RWPE1 (cell line): ENCODE measurements around the gene TSC2.
A peak's percentile ranks its signal among the peaks of the same experiment; 100 is the strongest.

ENCODE experiments used
- CTCF ChIA-PET: fragments of 350-600 bp; sonication (Branson Sonifier 250); formaldehyde crosslinking; extraction: SDS; loops from one replicate; lab custom pipeline; 2021; lab: Yijun Ruan, JAX
- POLR2A ChIA-PET: fragments of 400-600 bp; formaldehyde crosslinking; extraction: SDS; loops from one replicate; lab custom pipeline; 2020; ENCODE audit warnings: antibody characterized with exemption; ENCODE audit not compliant: low non-redundant PET; lab: Yijun Ruan, JAX
- DNase-seq: peaks from one replicate; pipeline ENCODE4 v3.0.0; 2012; ENCODE audit warnings: low spot score
- H3K27ac ChIP-seq: fragments of 450-650 bp; 2 replicates; pipeline ENCODE4 v1.5.1; 2017
- TF ChIP-seq, protein P1 (sequence below): fragments of 450-650 bp; conservative IDR thresholded peaks from 2 replicates; pipeline ENCODE4 v1.5.1; 2017; ENCODE audit warnings: low read depth, mild to moderate bottlenecking

The TSC2 gene

DNA sequence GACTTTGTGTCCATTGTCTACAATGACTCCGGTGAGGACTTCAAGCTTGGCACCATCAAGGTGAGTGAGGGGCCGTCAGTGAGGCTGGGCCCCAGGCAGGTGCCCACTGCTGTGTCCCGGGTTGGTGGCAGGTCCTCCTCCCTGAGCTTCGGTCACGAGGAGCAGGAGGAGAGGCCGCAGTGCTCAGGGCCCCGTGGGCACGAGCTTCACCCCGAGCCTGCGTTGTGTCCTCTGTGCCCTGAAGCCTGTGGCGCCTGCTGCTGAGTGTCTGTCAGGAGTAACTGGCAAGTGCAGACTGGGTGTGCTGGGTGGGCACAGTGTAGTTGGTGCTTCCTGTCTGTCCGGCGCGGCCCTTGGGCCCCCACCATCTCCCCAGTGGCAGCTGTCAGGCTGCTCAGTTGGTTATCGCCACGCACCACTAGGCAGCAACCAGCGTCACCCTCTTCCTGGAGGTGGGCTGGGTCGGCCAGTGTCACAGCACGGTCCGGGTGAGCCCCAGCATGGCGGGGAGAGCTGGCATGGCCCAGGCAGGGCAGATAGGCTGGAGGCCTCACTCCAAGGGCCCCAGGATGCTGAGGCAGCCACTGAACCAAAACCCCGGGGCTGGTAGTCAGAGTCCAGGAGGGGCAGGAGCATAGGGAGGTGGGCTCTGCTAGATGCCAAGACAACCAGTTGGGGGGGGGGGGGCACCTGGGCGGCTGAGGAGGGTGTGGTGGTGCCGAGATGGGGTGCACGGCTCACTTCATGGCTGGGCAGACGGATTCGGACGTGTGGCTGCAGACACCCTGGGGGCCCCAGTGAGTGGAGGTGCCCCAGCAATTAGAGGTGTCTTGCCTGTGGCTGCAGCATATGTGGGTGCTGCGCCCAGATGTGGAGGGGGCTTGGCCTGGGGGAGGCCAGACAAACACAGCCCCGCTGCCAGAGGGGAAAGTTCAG, 39.3 kb downstream of the TSC2 start:
- no peak for DNase-seq
- TF ChIP-seq, protein P1, sequence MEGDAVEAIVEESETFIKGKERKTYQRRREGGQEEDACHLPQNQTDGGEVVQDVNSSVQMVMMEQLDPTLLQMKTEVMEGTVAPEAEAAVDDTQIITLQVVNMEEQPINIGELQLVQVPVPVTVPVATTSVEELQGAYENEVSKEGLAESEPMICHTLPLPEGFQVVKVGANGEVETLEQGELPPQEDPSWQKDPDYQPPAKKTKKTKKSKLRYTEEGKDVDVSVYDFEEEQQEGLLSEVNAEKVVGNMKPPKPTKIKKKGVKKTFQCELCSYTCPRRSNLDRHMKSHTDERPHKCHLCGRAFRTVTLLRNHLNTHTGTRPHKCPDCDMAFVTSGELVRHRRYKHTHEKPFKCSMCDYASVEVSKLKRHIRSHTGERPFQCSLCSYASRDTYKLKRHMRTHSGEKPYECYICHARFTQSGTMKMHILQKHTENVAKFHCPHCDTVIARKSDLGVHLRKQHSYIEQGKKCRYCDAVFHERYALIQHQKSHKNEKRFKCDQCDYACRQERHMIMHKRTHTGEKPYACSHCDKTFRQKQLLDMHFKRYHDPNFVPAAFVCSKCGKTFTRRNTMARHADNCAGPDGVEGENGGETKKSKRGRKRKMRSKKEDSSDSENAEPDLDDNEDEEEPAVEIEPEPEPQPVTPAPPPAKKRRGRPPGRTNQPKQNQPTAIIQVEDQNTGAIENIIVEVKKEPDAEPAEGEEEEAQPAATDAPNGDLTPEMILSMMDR = no peak
- CTCF ChIA-PET = interaction anchor here (0.5 to 1.1 kb wide), 3 partner anchors 54 to 120 kb away, joined by 3 to 4 read pairs (median 4); partner anchors contain the start of gene RNF151
- POLR2A ChIA-PET = no interaction called here
- H3K27ac ChIP-seq = peak overlapping the region; percentile 73

DNA sequence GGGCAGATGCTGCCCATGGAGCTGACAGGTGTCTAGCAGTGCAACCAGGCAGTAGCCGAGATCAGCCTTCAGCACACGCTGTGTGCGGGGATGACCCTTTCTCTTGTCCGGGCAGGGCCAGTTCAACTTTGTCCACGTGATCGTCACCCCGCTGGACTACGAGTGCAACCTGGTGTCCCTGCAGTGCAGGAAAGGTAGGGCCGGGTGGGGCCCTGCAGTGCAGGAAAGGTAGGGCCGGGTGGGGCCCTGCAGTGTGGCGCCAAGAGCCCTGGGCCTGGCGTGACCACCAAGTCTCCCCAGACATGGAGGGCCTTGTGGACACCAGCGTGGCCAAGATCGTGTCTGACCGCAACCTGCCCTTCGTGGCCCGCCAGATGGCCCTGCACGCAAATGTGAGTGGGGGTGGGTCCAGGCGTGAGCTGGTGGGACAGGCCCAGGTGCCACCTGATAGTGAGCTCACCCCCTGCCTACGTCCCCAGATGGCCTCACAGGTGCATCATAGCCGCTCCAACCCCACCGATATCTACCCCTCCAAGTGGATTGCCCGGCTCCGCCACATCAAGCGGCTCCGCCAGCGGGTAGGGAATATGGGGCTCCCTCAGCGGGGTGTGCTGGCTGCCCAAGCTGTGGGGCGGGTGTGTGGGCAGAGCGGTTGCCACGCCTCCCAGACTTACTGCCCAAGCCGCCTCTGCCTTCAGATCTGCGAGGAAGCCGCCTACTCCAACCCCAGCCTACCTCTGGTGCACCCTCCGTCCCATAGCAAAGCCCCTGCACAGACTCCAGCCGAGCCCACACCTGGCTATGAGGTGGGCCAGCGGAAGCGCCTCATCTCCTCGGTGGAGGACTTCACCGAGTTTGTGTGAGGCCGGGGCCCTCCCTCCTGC, 40.2 kb downstream of the TSC2 start:
- DNase-seq = no peak
- CTCF ChIA-PET = interaction anchor here (0.5 to 0.7 kb wide), 3 partner anchors 11 to 428 kb away, joined by 3 read pairs; no protein-coding TSS in a partner anchor
- TF ChIP-seq, protein P1 = no peak
- POLR2A ChIA-PET = interaction anchor here (0.5 kb wide), 1 partner anchor 22 kb away, joined by 7 read pairs; no protein-coding TSS in a partner anchor
- H3K27ac ChIP-seq = peak overlapping the region; percentile 73

DNA sequence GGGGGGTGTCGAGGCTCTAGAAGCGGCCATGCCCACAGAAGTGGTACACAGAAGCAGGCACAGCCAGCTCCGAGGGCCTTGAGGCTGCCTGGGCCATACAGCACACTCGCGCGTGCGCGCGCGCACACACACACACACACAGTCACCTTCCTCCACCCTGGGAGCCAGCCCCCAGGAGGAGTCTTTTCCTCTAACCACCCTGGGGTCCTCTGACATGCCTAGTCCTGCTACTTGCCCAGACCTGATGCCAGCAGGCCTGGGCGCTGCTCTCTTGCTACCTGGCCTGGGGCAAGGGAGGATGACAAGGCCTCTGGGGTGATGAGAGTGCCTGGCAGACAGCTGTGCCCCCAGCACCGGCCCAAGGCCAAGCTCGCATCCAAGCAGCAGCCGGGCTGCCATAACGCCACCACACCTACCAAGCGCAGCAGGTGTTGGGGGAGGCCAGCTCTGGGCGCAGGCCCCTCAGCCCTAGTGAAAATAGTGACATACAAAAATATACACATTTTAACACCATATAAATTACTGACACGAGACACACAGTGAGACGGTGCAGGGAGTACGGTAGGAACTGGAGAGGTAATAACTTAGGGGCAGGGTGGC, 41.1 kb downstream of the TSC2 start:
- TF ChIP-seq, protein P1 = no peak
- peak; percentile 59 for DNase-seq
- H3K27ac ChIP-seq = peak overlapping the region; percentile 73
- POLR2A ChIA-PET = no interaction called here
- CTCF ChIA-PET = interaction anchor here (0.5 to 0.7 kb wide), 4 partner anchors 12 to 428 kb away, joined by 3 read pairs; no protein-coding TSS in a partner anchor

DNA sequence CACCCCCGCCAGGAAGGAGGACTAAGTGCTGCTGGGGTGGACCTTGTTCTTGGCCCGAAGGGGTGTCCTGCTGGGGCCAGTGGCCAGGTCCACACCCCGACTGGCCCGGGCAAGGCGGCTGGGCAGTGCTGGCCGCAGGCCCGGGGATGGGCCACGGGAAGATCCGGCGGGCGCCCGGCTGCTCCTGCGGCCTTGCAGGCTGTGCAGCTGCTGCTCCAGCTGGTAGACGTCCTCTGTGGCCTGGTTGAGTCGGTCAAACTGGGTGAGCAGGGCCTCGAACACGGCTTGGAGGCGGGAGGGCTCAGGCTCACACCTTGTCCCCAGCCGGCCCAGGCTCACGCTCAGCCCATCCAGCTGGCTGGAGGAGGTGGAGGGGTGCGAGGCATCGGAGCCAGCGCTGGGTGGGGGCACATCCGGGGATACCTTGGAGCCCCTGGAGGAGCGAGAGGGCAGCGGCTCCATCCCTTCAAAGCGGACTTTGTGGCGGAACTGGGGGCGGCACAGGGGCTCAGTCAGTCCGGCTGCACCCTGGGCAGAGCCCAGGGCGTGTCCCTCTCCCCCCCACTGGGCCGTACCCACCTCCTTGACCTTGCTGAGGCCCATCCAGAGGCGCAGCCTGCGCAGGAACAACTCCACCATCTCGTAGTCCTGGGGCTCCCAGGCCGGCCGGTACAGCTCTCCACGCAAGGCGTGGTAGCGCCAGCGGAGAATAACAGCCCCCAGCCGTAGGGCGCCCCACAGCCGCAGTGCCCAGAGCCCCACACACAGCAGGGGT, 42.1 kb downstream of the TSC2 start:
- no peak for DNase-seq
- peak overlapping the region; percentile 73 for H3K27ac ChIP-seq
- POLR2A ChIA-PET = no interaction called here
- TF ChIP-seq, protein P1 = no peak
- CTCF ChIA-PET = interaction anchor here (1.0 to 1.5 kb wide), 2 partner anchors 18 to 51 kb away, joined by 3 read pairs; no protein-coding TSS in a partner anchor

DNA sequence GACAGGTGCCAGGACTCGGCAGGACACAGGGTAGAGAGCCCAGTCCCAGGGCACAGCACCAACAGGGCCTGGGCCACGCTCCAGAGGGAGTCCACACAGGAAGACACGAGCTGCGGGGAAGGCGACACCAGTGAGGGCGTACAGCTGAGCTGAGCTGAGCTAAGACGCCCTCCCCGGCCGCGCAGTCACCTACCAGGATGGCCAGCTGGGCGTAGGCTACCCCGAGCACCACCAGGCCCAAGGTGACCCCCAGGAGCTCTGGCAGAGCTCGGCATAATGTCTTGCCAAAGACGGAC, 42.6 kb downstream of the TSC2 start:
- ChIA-PET CTCF (interaction anchor here (0.7 to 1.5 kb wide), 2 partner anchors 19 to 86 kb away, joined by 3 read pairs; no protein-coding TSS in a partner anchor), POLR2A (no interaction called here)
- no peak for DNase-seq
- TF ChIP-seq, protein P1 = no peak
- H3K27ac ChIP-seq = peak overlapping the region; percentile 73
